Eye (tissue), 1 donor: ENCODE results near the gene RRP12.

Source experiments
- DNase-seq: peaks from one replicate; pipeline ENCODE4 v3.0.0-alpha.2; 2015

Gene RRP12

GRCh38 chr10:97307866-97308780, 93.0 kb downstream of the RRP12 start:
- DNase-seq = no peak

GRCh38 chr10:97307441-97307840, 93.7 kb downstream of the RRP12 start:
- DNase-seq = no peak
